GM18511 (cell line): ENCODE data around the gene POU6F2.
"Not testable (repeated sequence)": the region's sequence is repeated elsewhere in the genome, so short reads cannot be mapped to it uniquely, and the experiment has no call there.

Experiments used
- ATAC-seq: cut with Tn5 transposase; IDR thresholded peaks from one replicate; pipeline ENCODE4 v1.9.1; 2021; ENCODE audit warnings: mild to moderate bottlenecking, moderate library complexity; ENCODE audit not compliant: unreplicated experiment

The POU6F2 gene

GRCh38 chr7:39295796-39296195 is 318.1 kb downstream of the POU6F2 start:
- ATAC-seq = no peak

- no peak for ATAC-seq
These were observed 322.0 kb downstream of the POU6F2 start for GRCh38 chr7:39299695-39300094.

- ATAC-seq = no peak
These were observed 322.6 kb downstream of the POU6F2 start for GRCh38 chr7:39300276-39300675.

- ATAC-seq = no peak
These were observed 323.8 kb downstream of the POU6F2 start for GRCh38 chr7:39301543-39301942.

GRCh38 chr7:39304178-39304577 is 326.5 kb downstream of the POU6F2 start:
- ATAC-seq = no peak

GRCh38 chr7:39304668-39305405 is 327.1 kb downstream of the POU6F2 start:
- ATAC-seq = peak; percentile 74

- no peak for ATAC-seq
These were observed 328.4 kb downstream of the POU6F2 start for GRCh38 chr7:39306016-39306570.

- no peak for ATAC-seq
These were observed 333.0 kb downstream of the POU6F2 start for GRCh38 chr7:39310699-39311098.

- ATAC-seq = no peak
These were observed 334.7 kb downstream of the POU6F2 start for GRCh38 chr7:39312254-39312989.

GRCh38 chr7:39313376-39313775 is 335.7 kb downstream of the POU6F2 start:
- no peak for ATAC-seq

- no peak for ATAC-seq
These were observed 336.3 kb downstream of the POU6F2 start for GRCh38 chr7:39313974-39314373.

GRCh38 chr7:39317107-39317506 is 339.4 kb downstream of the POU6F2 start:
- no peak for ATAC-seq

GRCh38 chr7:39317896-39318295 is 340.2 kb downstream of the POU6F2 start:
- ATAC-seq = no peak

- ATAC-seq = peak; percentile 58
These were observed 343.5 kb downstream of the POU6F2 start for GRCh38 chr7:39321245-39321644.

- ATAC-seq = peak; percentile 83
These were observed 344.3 kb downstream of the POU6F2 start for GRCh38 chr7:39321909-39322498.

- ATAC-seq = no peak
These were observed 346.5 kb downstream of the POU6F2 start for GRCh38 chr7:39324139-39324760.

- ATAC-seq = not testable (repeated sequence)
These were observed 353.9 kb downstream of the POU6F2 start for GRCh38 chr7:39331607-39332006.

- ATAC-seq = no peak
These were observed 354.4 kb downstream of the POU6F2 start for GRCh38 chr7:39332142-39332541.

GRCh38 chr7:39333701-39334100 is 356.0 kb downstream of the POU6F2 start:
- no peak for ATAC-seq

- ATAC-seq = no peak
These were observed 358.7 kb downstream of the POU6F2 start for GRCh38 chr7:39336442-39336841.

GRCh38 chr7:39338716-39339115 is 361.0 kb downstream of the POU6F2 start:
- ATAC-seq = no peak
